ENCODE results near the gene CFAP100. TPM values are rescaled to one million over a fixed set of nuclear protein-coding genes. Genes with fewer than 3 reads are reported as not detected.

CFAP100 gene
- total RNA-seq, 4 donors from 2014 or later = not detected

GRCh38 chr3:126436826-126437717 is 42.4 kb downstream of the CFAP100 start:
- Histone ChIP-seq H3K4me3 (no peak overlapping the region), H3K4me1 (no peaks in the 10 kb centered on the region), H3K9me3 (no peaks in the 10 kb centered on the region), H3K36me3 (peaks cover 0 to 48% (median 0%) of the 10 kb centered on the region in 3 donors), H3K27ac (no peak overlapping the region), H3K27me3 (no peaks in the 10 kb centered on the region)
- DNase-seq = no peak
- no peak for TF ChIP-seq CTCF (IDR thresholded peaks at IDR 0.05)
- no peak for TF ChIP-seq POLR2A (IDR thresholded peaks at IDR 0.05)

- Histone ChIP-seq H3K4me3 (no peak overlapping the region), H3K27me3 (no peaks in the 10 kb centered on the region), H3K27ac (no peak overlapping the region), H3K9me3 (no peaks in the 10 kb centered on the region), H3K36me3 (peaks cover 0 to 48% (median 0%) of the 10 kb centered on the region in 3 donors), H3K4me1 (no peaks in the 10 kb centered on the region)
- DNase-seq = peak in 1 of 3 donors; percentile 28
- TF ChIP-seq POLR2A (IDR thresholded peaks at IDR 0.05) (no peak), CTCF (IDR thresholded peaks at IDR 0.05) (no peak)
These were observed 43.5 kb downstream of the CFAP100 start for GRCh38 chr3:126438186-126438585.

GRCh38 chr3:126438746-126439145 is 44.0 kb downstream of the CFAP100 start:
- TF ChIP-seq CTCF (IDR thresholded peaks at IDR 0.05) = no peak
- TF ChIP-seq POLR2A (IDR thresholded peaks at IDR 0.05) = no peak
- H3K4me1 ChIP-seq = no peaks in the 10 kb centered on the region
- no peaks in the 10 kb centered on the region for H3K9me3 ChIP-seq
- peaks cover 0 to 43% (median 0%) of the 10 kb centered on the region in 3 donors for H3K36me3 ChIP-seq
- H3K27ac ChIP-seq = no peak overlapping the region
- H3K27me3 ChIP-seq = no peaks in the 10 kb centered on the region
- no peak overlapping the region for H3K4me3 ChIP-seq
- DNase-seq = no peak

- peaks cover 0 to 42% (median 0%) of the 10 kb centered on the region in 3 donors for H3K36me3 ChIP-seq
- H3K27me3 ChIP-seq = no peaks in the 10 kb centered on the region
- H3K27ac ChIP-seq = no peak overlapping the region
- H3K9me3 ChIP-seq = no peaks in the 10 kb centered on the region
- TF ChIP-seq CTCF (IDR thresholded peaks at IDR 0.05) = no peak
- no peak for TF ChIP-seq POLR2A (IDR thresholded peaks at IDR 0.05)
- peak in 1 of 3 donors; percentile 34 for DNase-seq
- no peaks in the 10 kb centered on the region for H3K4me1 ChIP-seq
- H3K4me3 ChIP-seq = no peak overlapping the region
These were observed 44.7 kb downstream of the CFAP100 start for GRCh38 chr3:126439346-126439967.

GRCh38 chr3:126439968-126440708 is 45.4 kb downstream of the CFAP100 start:
- no peaks in the 10 kb centered on the region for H3K4me1 ChIP-seq
- no peaks in the 10 kb centered on the region for H3K27me3 ChIP-seq
- no peak overlapping the region for H3K27ac ChIP-seq
- TF ChIP-seq CTCF (IDR thresholded peaks at IDR 0.05) = no peak
- no peak for TF ChIP-seq POLR2A (IDR thresholded peaks at IDR 0.05)
- no peak overlapping the region for H3K4me3 ChIP-seq
- DNase-seq = no peak
- no peaks in the 10 kb centered on the region for H3K9me3 ChIP-seq
- peaks cover 0 to 41% (median 0%) of the 10 kb centered on the region in 3 donors for H3K36me3 ChIP-seq
